GM23338 (cell line): ENCODE results near the gene SCFD2. TPM values are rescaled to one million over a fixed set of nuclear protein-coding genes. Genes with fewer than 3 reads are reported as not detected.

Experiments used
- ATAC-seq: fragments of 200-7000 bp; cut with Tn5 transposase; 3 replicates; pipeline ENCODE4 v1.9.1; 2020
- DNase-seq: peaks from one replicate; pipeline ENCODE4 v3.0.0-alpha.2; 2015; ENCODE audit warnings: low spot score
- H2AFZ ChIP-seq: fragments of 200-600 bp; sonication (generic); 2 replicates; pipeline ENCODE4 v1.8.0; 2016; ENCODE audit warnings: antibody characterized with exemption, mild to moderate bottlenecking, moderate library complexity
- H3F3A ChIP-seq: fragments of 200-600 bp; sonication (generic); replicated peaks from 2 replicates; pipeline ENCODE4 v1.8.0; 2017; ENCODE audit warnings: antibody characterized with exemption, mixed run types, low read depth
- H3K27ac ChIP-seq: fragments of 200-600 bp; sonication (generic); 2 replicates; pipeline ENCODE4 v1.6.1; 2016; ENCODE audit warnings: low read depth
- H3K27me3 ChIP-seq: fragments of 200-600 bp; sonication (generic); 2 replicates; pipeline ENCODE4 v1.8.0; 2016; ENCODE audit warnings: mild to moderate bottlenecking, mixed run types, moderate library complexity; ENCODE audit not compliant: insufficient read depth
- H3K36me3 ChIP-seq: fragments of 200-600 bp; sonication (generic); 2 replicates; pipeline ENCODE4 v1.8.0; 2016; ENCODE audit warnings: mild to moderate bottlenecking; ENCODE audit not compliant: insufficient read depth
- H3K4me1 ChIP-seq: fragments of 200-600 bp; sonication (generic); 2 replicates; pipeline ENCODE4 v1.8.0; 2016; ENCODE audit warnings: mild to moderate bottlenecking, moderate library complexity; ENCODE audit not compliant: insufficient read depth
- H3K4me2 ChIP-seq: fragments of 200-600 bp; sonication (generic); 2 replicates; pipeline ENCODE4 v1.7.1; 2017; ENCODE audit warnings: mixed run types
- H3K4me3 ChIP-seq: fragments of 200-600 bp; sonication (generic); 2 replicates; pipeline ENCODE4 v1.6.1; 2016; ENCODE audit warnings: mixed run types
- H3K79me2 ChIP-seq: fragments of 200-600 bp; sonication (generic); replicated peaks from 2 replicates; pipeline ENCODE4 v1.8.0; 2017; ENCODE audit warnings: mild to moderate bottlenecking; ENCODE audit not compliant: insufficient read depth
- H3K9me2 ChIP-seq: fragments of 200-600 bp; sonication (generic); 2 replicates; pipeline ENCODE4 v1.8.0; 2017; ENCODE audit not compliant: insufficient read depth
- H4K20me1 ChIP-seq: fragments of 200-600 bp; sonication (generic); replicated peaks from 2 replicates; pipeline ENCODE4 v1.8.0; 2017; ENCODE audit warnings: mild to moderate bottlenecking; ENCODE audit not compliant: insufficient read depth
- H3K27ac Mint-ChIP-seq: 2 replicates; pipeline ENCODE4 v1.8.0; 2020; ENCODE audit warnings: inconsistent platforms, mild to moderate bottlenecking, moderate library complexity, mixed read lengths
- H3K27me3 Mint-ChIP-seq: 3 replicates; pipeline ENCODE4 v1.8.0; 2022; ENCODE audit warnings: low read depth, mild to moderate bottlenecking, moderate library complexity, mixed read lengths, inconsistent platforms; ENCODE audit not compliant: insufficient read depth, poor library complexity
- H3K36me3 Mint-ChIP-seq: 3 replicates; pipeline ENCODE4 v1.8.0; 2021; ENCODE audit warnings: low read depth, mild to moderate bottlenecking, inconsistent platforms, moderate library complexity, mixed read lengths
- H3K4me1 Mint-ChIP-seq: 3 replicates; pipeline ENCODE4 v1.8.0; 2020; ENCODE audit warnings: mild to moderate bottlenecking, inconsistent platforms, mixed read lengths
- H3K4me3 Mint-ChIP-seq: 3 replicates; pipeline ENCODE4 v1.8.0; 2021; ENCODE audit warnings: moderate library complexity, mild to moderate bottlenecking, inconsistent platforms, mixed read lengths
- H3K9me3 Mint-ChIP-seq: 3 replicates; pipeline ENCODE4 v1.8.0; 2020; ENCODE audit warnings: moderate library complexity, mild to moderate bottlenecking, inconsistent platforms, mixed read lengths
- CREB1 ChIP-seq: fragments of 250-450 bp; sonication (Bioruptor Pico); IDR thresholded peaks from 2 replicates; pipeline ENCODE4 v1.5.0; 2020; ENCODE audit warnings: low read depth, mild to moderate bottlenecking, moderate library complexity
- CTCF ChIP-seq, 2 experiments: fragments of 200-600 bp in 1 of 2; sonication (generic) in 1 of 2; conservative IDR thresholded peaks; 2 replicates each; pipeline versions ENCODE4 v1.5.1 to v1.6.1; 2016 to 2017; ENCODE audit warnings: antibody characterized with exemption in 2 of 2, low read depth in 2 of 2, mild to moderate bottlenecking in 2 of 2, moderate library complexity in 1 of 2
- ETS1 ChIP-seq: IDR thresholded peaks from 2 replicates; pipeline ENCODE4 v1.6.1; 2016; ENCODE audit warnings: antibody characterized with exemption
- EZH2 ChIP-seq: fragments of 200-600 bp; sonication (generic); IDR thresholded peaks from one replicate; pipeline ENCODE4 v1.8.0; 2017; ENCODE audit warnings: antibody characterized with exemption, mild to moderate bottlenecking, low read depth; ENCODE audit not compliant: unreplicated experiment
- EZH2phosphoT487 ChIP-seq: fragments of 200-600 bp; sonication (generic); IDR thresholded peaks from one replicate; pipeline ENCODE4 v1.8.1; 2018; ENCODE audit warnings: antibody characterized with exemption; ENCODE audit not compliant: unreplicated experiment
- JUNB ChIP-seq: IDR thresholded peaks from one replicate; pipeline ENCODE4 v1.6.1; 2016; ENCODE audit warnings: antibody characterized with exemption; ENCODE audit not compliant: unreplicated experiment
- NANOG ChIP-seq: IDR thresholded peaks from 2 replicates; pipeline ENCODE4 v1.6.1; 2016; ENCODE audit warnings: antibody characterized with exemption, borderline replicate concordance
- POLR2AphosphoS5 ChIP-seq: IDR thresholded peaks from 2 replicates; pipeline ENCODE4 v1.6.1; 2016; ENCODE audit warnings: antibody characterized with exemption, low read depth
- REST ChIP-seq: IDR thresholded peaks from one replicate; pipeline ENCODE4 v1.6.1; 2018; ENCODE audit warnings: antibody characterized with exemption; ENCODE audit not compliant: unreplicated experiment
- STAT1 ChIP-seq: IDR thresholded peaks from one replicate; pipeline ENCODE4 v1.6.1; 2016; ENCODE audit warnings: antibody characterized with exemption; ENCODE audit not compliant: unreplicated experiment
- ZNF114 ChIP-seq: fragments of 250-450 bp; sonication (Bioruptor Pico); IDR thresholded peaks from 2 replicates; pipeline ENCODE4 v1.5.0; 2020; ENCODE audit warnings: mild to moderate bottlenecking, moderate library complexity
- ZNF331 ChIP-seq: fragments of 250-450 bp; sonication (Bioruptor Pico); IDR thresholded peaks from 2 replicates; pipeline ENCODE4 v1.5.0; 2020; ENCODE audit warnings: low read depth, mild to moderate bottlenecking, moderate library complexity
- ZNF462 ChIP-seq: fragments of 250-450 bp; sonication (Bioruptor Pico); IDR thresholded peaks from 2 replicates; pipeline ENCODE4 v1.5.0; 2020; ENCODE audit warnings: mild to moderate bottlenecking, moderate library complexity
- polyA plus RNA-seq: library from polyadenylated mRNA; unstranded; fragments of >200 nt; fragmentation: Nextera tagmentation; extraction: Ambion mirVana; gene quantifications from 2 replicates; pipeline ENCODE4 v1.2.1, GENCODE V29; 2016
- total RNA-seq: library from RNA; depleted of rRNA; stranded (reverse); fragments of >200 nt; shearing (Covaris generic); gene quantifications from 2 replicates; pipeline ENCODE4 v1.2.3, GENCODE V29; 2014

The SCFD2 gene
- total and polyA plus RNA-seq, 2 experiments from 2014 or later, result 5.7 to 17.5 TPM

GRCh38 chr4:52935317-52935716 lies 430.5 kb downstream of the SCFD2 start:
- Histone ChIP-seq H4K20me1 (no peaks in the 10 kb centered on the region), H3K4me1 (no peaks in the 10 kb centered on the region), H2AFZ (no peak overlapping the region), H3K27ac (no peak overlapping the region), H3K79me2 (no peaks in the 10 kb centered on the region), H3K27me3 (no peaks in the 10 kb centered on the region), H3K36me3 (no peaks in the 10 kb centered on the region), H3K4me3 (no peak overlapping the region), H3K4me2 (no peak overlapping the region), H3K9me2 (no peaks in the 10 kb centered on the region; the same call in 1 of the 2 replicates), H3F3A (no peaks in the 10 kb centered on the region)
- ATAC-seq (no peak), DNase-seq (no peak)
- TF ChIP-seq REST, result no peak
- TF ChIP-seq ZNF331 (CRISPR knock-in tag), result no peak
- TF ChIP-seq NANOG, result no peak
- no peak for TF ChIP-seq JUNB
- TF ChIP-seq ETS1, result no peak
- no peak for TF ChIP-seq CREB1
- TF ChIP-seq POLR2AphosphoS5, result no peak
- no peak for TF ChIP-seq CTCF (conservative IDR thresholded peaks at IDR 0.05; ENCODE audit: low read depth in 2 of 2)
- TF ChIP-seq ZNF462 (CRISPR knock-in tag), result no peak
- no peak for TF ChIP-seq STAT1
- TF ChIP-seq ZNF114 (CRISPR knock-in tag), result no peak
- no peak for TF ChIP-seq EZH2phosphoT487
- TF ChIP-seq EZH2, result no peak
- H3K4me3 Mint-ChIP-seq, result no peak overlapping the region
- peaks cover 3% of the 10 kb centered on the region; the same call in 2 of the 3 replicates for H3K36me3 Mint-ChIP-seq
- H3K27me3 Mint-ChIP-seq, result peaks cover 6% of the 10 kb centered on the region
- H3K9me3 Mint-ChIP-seq, result no peaks in the 10 kb centered on the region
- H3K27ac Mint-ChIP-seq, result no peak overlapping the region
- H3K4me1 Mint-ChIP-seq, result peaks cover 12% of the 10 kb centered on the region
